ENCODE data around the gene BPIFB2.

Gene BPIFB2

GRCh38 chr20:32967961-32968457, 39.5 kb upstream of the BPIFB2 start:
- H3K4me3 ChIP-seq (ENCODE audit: low read depth, low read length), result no peak overlapping the region
- TF ChIP-seq CTCF (IDR thresholded peaks at IDR 0.05; ENCODE audit: low read depth, low read length), result no peak
- no peak for DNase-seq (ENCODE audit: low read depth, low spot score)
- in situ Hi-C loops (cut with HindIII; ENCODE audit: low sequenced_read_pairs), result no loop called here

- no peak for TF ChIP-seq CTCF (IDR thresholded peaks at IDR 0.05; ENCODE audit: low read depth, low read length)
- in situ Hi-C loops (cut with HindIII; ENCODE audit: low sequenced_read_pairs), result no loop called here
- no peak for DNase-seq (ENCODE audit: low read depth, low spot score)
- H3K4me3 ChIP-seq (ENCODE audit: low read depth, low read length), result no peak overlapping the region
Measured at GRCh38 chr20:32968478-32969241, 38.8 kb upstream of the BPIFB2 start.

GRCh38 chr20:32969356-32970114, 38.0 kb upstream of the BPIFB2 start:
- in situ Hi-C loops (cut with HindIII; ENCODE audit: low sequenced_read_pairs), result no loop called here
- DNase-seq (ENCODE audit: low read depth, low spot score), result no peak
- TF ChIP-seq CTCF (IDR thresholded peaks at IDR 0.05; ENCODE audit: low read depth, low read length), result no peak
- no peak overlapping the region for H3K4me3 ChIP-seq (ENCODE audit: low read depth, low read length)

DNA sequence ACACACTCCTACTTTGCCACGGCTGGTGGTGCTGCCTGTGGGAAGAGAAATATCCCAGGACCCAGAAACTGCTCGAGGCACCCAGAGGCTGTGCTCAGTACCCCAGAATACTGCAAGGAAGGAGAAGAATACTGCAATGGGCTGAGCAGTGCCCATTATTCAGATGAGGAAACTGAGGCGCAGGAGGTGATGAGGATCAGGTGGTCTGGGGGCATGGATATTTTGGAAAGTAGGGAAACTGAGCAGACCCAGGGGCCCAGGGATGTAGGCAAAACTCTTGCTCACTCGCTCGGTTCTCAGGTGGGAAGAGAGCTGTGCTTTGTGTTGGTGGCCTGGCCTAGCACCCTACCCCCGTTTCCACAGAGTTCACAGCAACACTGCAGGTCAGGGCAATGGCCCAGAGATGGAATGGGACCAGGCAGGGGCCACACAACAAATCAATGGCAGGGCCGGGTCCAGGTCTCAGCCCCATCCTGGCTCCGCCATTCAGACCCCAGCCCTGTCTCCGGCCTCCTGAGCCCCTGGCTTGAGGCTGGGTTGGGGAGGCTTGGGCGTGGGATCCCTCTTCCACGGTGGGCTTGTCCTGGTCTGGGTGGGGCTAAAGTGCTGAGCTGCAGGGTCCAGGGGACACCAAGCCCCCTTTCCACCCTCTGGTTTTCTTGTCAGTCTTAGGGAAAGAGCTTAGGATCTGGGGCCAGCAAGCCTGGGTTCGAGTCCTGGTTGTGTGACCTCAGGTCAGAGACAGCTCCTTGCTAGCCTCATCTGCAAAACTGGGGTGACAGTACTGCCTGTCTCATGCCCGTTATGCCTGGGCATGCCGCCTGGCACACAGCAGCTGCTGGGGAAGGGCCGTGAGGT, 37.2 kb upstream of the BPIFB2 start:
- TF ChIP-seq CTCF (IDR thresholded peaks at IDR 0.05; ENCODE audit: low read depth, low read length), result no peak
- no peak for DNase-seq (ENCODE audit: low read depth, low spot score)
- in situ Hi-C loops (cut with HindIII; ENCODE audit: low sequenced_read_pairs), result no loop called here
- H3K4me3 ChIP-seq (ENCODE audit: low read depth, low read length), result no peak overlapping the region

DNA sequence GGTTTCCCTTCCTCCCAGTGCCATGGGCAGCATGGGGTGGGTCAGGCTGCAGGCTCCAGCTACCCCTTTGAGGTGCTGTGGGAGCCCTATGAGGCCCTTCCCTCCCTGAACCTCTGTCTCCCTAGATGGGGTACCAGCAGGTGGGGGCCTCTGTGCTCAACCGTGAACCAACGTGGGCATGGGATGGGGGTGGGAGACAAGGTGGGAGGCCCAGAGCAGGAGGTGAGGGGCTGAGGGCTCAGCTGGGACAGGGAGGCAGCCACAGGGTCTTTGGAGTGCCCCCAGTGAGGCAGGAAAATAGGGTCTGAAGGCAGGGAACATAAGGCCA, 36.6 kb upstream of the BPIFB2 start:
- in situ Hi-C loops (cut with HindIII; ENCODE audit: low sequenced_read_pairs), result no loop called here
- no peak for TF ChIP-seq CTCF (IDR thresholded peaks at IDR 0.05; ENCODE audit: low read depth, low read length)
- DNase-seq (ENCODE audit: low read depth, low spot score), result no peak
- H3K4me3 ChIP-seq (ENCODE audit: low read depth, low read length), result no peak overlapping the region

GRCh38 chr20:32971703-32972161, 35.8 kb upstream of the BPIFB2 start:
- in situ Hi-C loops (cut with HindIII; ENCODE audit: low sequenced_read_pairs), result no loop called here
- no peak overlapping the region for H3K4me3 ChIP-seq (ENCODE audit: low read depth, low read length)
- no peak for TF ChIP-seq CTCF (IDR thresholded peaks at IDR 0.05; ENCODE audit: low read depth, low read length)
- DNase-seq (ENCODE audit: low read depth, low spot score), result no peak

All from astrocyte of the spinal cord (primary cell).